Transverse colon (tissue), 4 donors: Measurements from ENCODE around the gene ZNF407. TPM values are rescaled to one million over a fixed set of nuclear protein-coding genes. Genes with fewer than 3 reads are reported as not detected.

Source experiments
- DNase-seq: peaks from one replicate; pipeline ENCODE4 v3.0.0-alpha.2; 2019
- H3K27ac ChIP-seq, 4 donors: fragments of 200-600 bp; sonication (generic); 2 replicates each; pipeline ENCODE4 v1.5.1; 2016 to 2018; ENCODE audit warnings: inconsistent platforms in 4 of 4
- H3K27me3 ChIP-seq: fragments of 200-600 bp; sonication (generic); 2 replicates; pipeline ENCODE4 v1.5.1; 2017; ENCODE audit warnings: inconsistent platforms
- H3K36me3 ChIP-seq, 4 donors: fragments of 200-600 bp; sonication (generic); 2 replicates each; pipeline ENCODE4 v1.5.1; 2017 to 2019; ENCODE audit warnings: inconsistent platforms in 4 of 4
- H3K4me1 ChIP-seq, 4 donors: fragments of 200-600 bp; sonication (generic); 2 replicates each; pipeline ENCODE4 v1.5.1; 2017 to 2020; ENCODE audit warnings: inconsistent platforms in 4 of 4
- H3K4me3 ChIP-seq, 4 donors: fragments of 200-600 bp; sonication (generic); 1 replicate in 1 of 4; 2 replicates in 3 of 4; pipeline versions ENCODE4 v1.5.1 to v1.6.1; 2017 to 2019; ENCODE audit warnings: inconsistent platforms in 4 of 4
- H3K9me3 ChIP-seq, 2 donors: fragments of 200-600 bp; sonication (generic); 2 replicates each; pipeline ENCODE4 v1.5.1; 2017 to 2019; ENCODE audit warnings: inconsistent platforms in 2 of 2
- CTCF ChIP-seq, 5 experiments: fragments of 200-600 bp in 3 of 5; fragments of 450-650 bp in 2 of 5; sonication (generic) in 3 of 5; IDR thresholded peaks; 1 replicate in 2 of 5; 2 replicates in 3 of 5; pipeline ENCODE4 v1.5.1; 2016 to 2017; ENCODE audit warnings: antibody characterized with exemption in 5 of 5, inconsistent platforms in 3 of 5, mild to moderate bottlenecking in 2 of 5, moderate library complexity in 1 of 5
- EP300 ChIP-seq: sonication (generic); formaldehyde crosslinking; IDR thresholded peaks from one replicate; pipeline ENCODE4 v1.6.1; 2017; ENCODE audit warnings: antibody characterized with exemption, low read depth
- POLR2A ChIP-seq: fragments of 450-650 bp; IDR thresholded peaks from one replicate; pipeline ENCODE4 v1.6.1; 2016; ENCODE audit warnings: antibody characterized with exemption, mild to moderate bottlenecking, moderate library complexity
- POLR2AphosphoS5 ChIP-seq, 3 donors: sonication (generic); formaldehyde crosslinking; IDR thresholded peaks; one replicate each; pipeline ENCODE4 v1.6.1; 2016; ENCODE audit warnings: antibody characterized with exemption in 3 of 3
- WGBS, 2 donors: methylation state at CpG; one replicate each; pipeline ENCODE4 v1.1.5; 2018; ENCODE audit warnings: low coverage in 1 of 2; 5-methylcytosine and 5-hydroxymethylcytosine counted together
- in situ Hi-C, 4 donors: fragments of 200-750 bp; cut with MboI; loops; one replicate each; pipeline versions ENCODE4 v1.15.0 to v1.15.1; 2017; ENCODE audit warnings: low sequenced_read_pairs in 3 of 4, low pct_ligation_motif_present in 1 of 4, low pct_unique_long_range_greater_than_20kb in 1 of 4
- intact Hi-C: fragments of 100-400 bp; cut with DNase I; formaldehyde crosslinking; loops from one replicate; pipeline ENCODE4 v1.15.1; 2023; ENCODE audit warnings: low total_unique reads
- total RNA-seq, 4 donors: library from RNA; depleted of rRNA; stranded (reverse); fragments of >200 nt; gene quantifications; one replicate each; pipeline ENCODE4 v1.1.0, GENCODE V29; 2016

The ZNF407 gene
- total RNA-seq, 4 donors from 2014 or later, result 13.5 to 24.1 (median 20.1) TPM

GRCh38 chr18:74936343-74936742 is 338.7 kb downstream of the ZNF407 start:
- TF ChIP-seq POLR2AphosphoS5 (IDR thresholded peaks at IDR 0.05), result no peak
- H3K9me3 ChIP-seq, result no peaks in the 10 kb centered on the region
- H3K27ac ChIP-seq, result no peak overlapping the region
- 79 to 93% methylated on average over 3 to 6 of the region's 6 CpGs for WGBS, 2 donors
- H3K4me1 ChIP-seq, result no peaks in the 10 kb centered on the region
- no peaks in the 10 kb centered on the region for H3K36me3 ChIP-seq
- no peak overlapping the region for H3K4me3 ChIP-seq
- intact Hi-C loops (no loop called here), in situ Hi-C loops (no loop called here)
- no peak for DNase-seq
- H3K27me3 ChIP-seq, result no peaks in the 10 kb centered on the region

GRCh38 chr18:74937291-74937690 is 339.6 kb downstream of the ZNF407 start:
- no peaks in the 10 kb centered on the region for H3K27me3 ChIP-seq
- in situ Hi-C loops (no loop called here), intact Hi-C loops (no loop called here)
- DNase-seq, result no peak
- H3K9me3 ChIP-seq, result no peaks in the 10 kb centered on the region
- H3K27ac ChIP-seq, result no peak overlapping the region
- 98 to 100% methylated on average over 1 of the region's 1 CpG for WGBS, 2 donors
- H3K4me1 ChIP-seq, result no peaks in the 10 kb centered on the region
- H3K4me3 ChIP-seq, result no peak overlapping the region
- no peaks in the 10 kb centered on the region for H3K36me3 ChIP-seq
- TF ChIP-seq POLR2A, result no peak
- TF ChIP-seq EP300, result no peak
- no peak for TF ChIP-seq CTCF (IDR thresholded peaks at IDR 0.05)
- no peak for TF ChIP-seq POLR2AphosphoS5 (IDR thresholded peaks at IDR 0.05)

GRCh38 chr18:74940856-74941255 is 343.2 kb downstream of the ZNF407 start:
- H3K27ac ChIP-seq, result no peak overlapping the region
- H3K9me3 ChIP-seq, result no peaks in the 10 kb centered on the region
- WGBS, 2 donors, result 88 to 100% methylated on average over 1 to 5 of the region's 5 CpGs
- no peak for DNase-seq
- no peak overlapping the region for H3K4me3 ChIP-seq
- H3K36me3 ChIP-seq, result no peaks in the 10 kb centered on the region
- H3K27me3 ChIP-seq, result no peaks in the 10 kb centered on the region
- intact Hi-C loops (no loop called here), in situ Hi-C loops (no loop called here)
- H3K4me1 ChIP-seq, result no peaks in the 10 kb centered on the region
- TF ChIP-seq EP300 (no peak), CTCF (IDR thresholded peaks at IDR 0.05) (no peak), POLR2A (no peak)

GRCh38 chr18:74942319-74942910 is 344.7 kb downstream of the ZNF407 start:
- Histone ChIP-seq H3K9me3 (no peaks in the 10 kb centered on the region), H3K4me3 (no peak overlapping the region), H3K4me1 (no peaks in the 10 kb centered on the region), H3K27ac (no peak overlapping the region), H3K27me3 (no peaks in the 10 kb centered on the region), H3K36me3 (no peaks in the 10 kb centered on the region)
- in situ Hi-C loops, result no loop called here
- WGBS, 2 donors, result 73 to 74% methylated on average over 6 to 9 of the region's 9 CpGs
- TF ChIP-seq POLR2A (no peak), CTCF (IDR thresholded peaks at IDR 0.05) (no peak), EP300 (no peak), POLR2AphosphoS5 (IDR thresholded peaks at IDR 0.05) (no peak)
- DNase-seq, result no peak
- intact Hi-C loops, result no loop called here

GRCh38 chr18:74944676-74945075 is 347.0 kb downstream of the ZNF407 start:
- WGBS, 2 donors, result 72 to 73% methylated on average over 2 to 5 of the region's 5 CpGs

More at GRCh38 chr18:74944676-74945075, 347.0 kb downstream of the ZNF407 start:
- Histone ChIP-seq H3K27me3 (no peaks in the 10 kb centered on the region), H3K27ac (no peak overlapping the region), H3K36me3 (no peaks in the 10 kb centered on the region), H3K4me3 (no peak overlapping the region), H3K4me1 (no peaks in the 10 kb centered on the region), H3K9me3 (no peaks in the 10 kb centered on the region)
- TF ChIP-seq POLR2A (no peak), CTCF (IDR thresholded peaks at IDR 0.05) (no peak), EP300 (no peak), POLR2AphosphoS5 (IDR thresholded peaks at IDR 0.05) (no peak)
- intact Hi-C loops (no loop called here), in situ Hi-C loops (no loop called here)
- DNase-seq, result no peak
